HCT116 (cell line): ENCODE measurements around the gene NCAPH2. TPM values are rescaled to one million over a fixed set of nuclear protein-coding genes. Genes with fewer than 3 reads are reported as not detected.

ENCODE experiments used
- ATAC-seq: fragments of 200-7000 bp; cut with Tn5 transposase; 2 replicates; pipeline ENCODE4 v1.9.1; 2020; ENCODE audit warnings: mild to moderate bottlenecking, moderate library complexity
- BruUV-seq: library from RNA; stranded (reverse); fragments of 400-500 nt; replicated peaks from 2 replicates; lab custom pipeline; 2021; lab: Mats Ljungman, UMichigan
- CTCF ChIA-PET: fragments of 300-600 bp; sonication (Branson Sonifier 250); formaldehyde crosslinking; loops from one replicate; lab custom pipeline; 2021; ENCODE audit warnings: antibody characterized with exemption; lab: Charles Lee
- POLR2A ChIA-PET: fragments of 300-600, 350-600 bp; sonication (Branson Sonifier 250); formaldehyde crosslinking; loops from one replicate; lab custom pipeline; 2021; ENCODE audit warnings: antibody characterized with exemption; lab: Charles Lee
- RAD21 ChIA-PET, 2 experiments: fragments of 300-600 bp; sonication (Branson Sonifier 250); formaldehyde crosslinking; loops; one replicate each; lab custom pipeline; 2023; ENCODE audit warnings: low total read pairs in 2 of 2; ENCODE audit not compliant: uncharacterized antibody in 2 of 2, unreplicated experiment in 2 of 2, low non-redundant PET in 1 of 2; lab: Charles Lee
- DNase-seq: peaks from one replicate; pipeline ENCODE4 v3.0.0-alpha.2; 2010; ENCODE audit warnings: low read depth, low spot score
- H2AFZ ChIP-seq: fragments of 200-600 bp; shearing (Covaris generic), sonication (generic); 2 replicates; pipeline ENCODE4 v1.6.1; 2017; ENCODE audit warnings: low read depth, mixed run types, mixed read lengths, antibody characterized with exemption, low read length; ENCODE audit not compliant: poor library complexity, severe bottlenecking
- H3K27ac ChIP-seq: 2 replicates; pipeline ENCODE4 v1.5.1; 2012; ENCODE audit warnings: low read depth, low read length
- H3K27me3 ChIP-seq: fragments of 200-600 bp; sonication (generic); 2 replicates; pipeline ENCODE4 v1.6.1; 2016; ENCODE audit warnings: mixed run types, low read length, mixed read lengths; ENCODE audit not compliant: insufficient read depth
- H3K36me3 ChIP-seq, 2 experiments: fragments of 200-500 bp in 1 of 2; fragments of 200-600 bp in 1 of 2; sonication (Bioruptor generic) in 1 of 2; sonication (generic) in 1 of 2; 2 replicates each; pipeline versions ENCODE4 v1.5.1 to v1.6.1; 2014 to 2016; ENCODE audit warnings: low read length in 2 of 2, inconsistent platforms in 1 of 2, mixed read lengths in 1 of 2, mixed run types in 1 of 2; ENCODE audit not compliant: insufficient read depth in 2 of 2, control insufficient read depth in 1 of 2
- H3K4me1 ChIP-seq, 2 experiments: fragments of 200-600 bp in 1 of 2; sonication (generic) in 1 of 2; 2 replicates each; pipeline versions ENCODE4 v1.5.1 to v1.6.1; 2012 to 2017; ENCODE audit warnings: low read length in 2 of 2, inconsistent platforms in 1 of 2, mild to moderate bottlenecking in 1 of 2, mixed read lengths in 1 of 2, mixed run types in 1 of 2, moderate library complexity in 1 of 2; ENCODE audit not compliant: insufficient read depth in 2 of 2, control insufficient read depth in 1 of 2
- H3K4me2 ChIP-seq: fragments of 200-600 bp; sonication (generic); 2 replicates; pipeline ENCODE4 v1.6.1; 2017; ENCODE audit warnings: mixed run types, low read length, mixed read lengths
- H3K4me3 ChIP-seq, 2 experiments: fragments of 200-600 bp in 1 of 2; sonication (generic) in 1 of 2; replicated peaks in 1 of 2; 2 replicates each; pipeline ENCODE4 v1.5.1; 2011 to 2016; ENCODE audit warnings: low read length in 2 of 2, control low read depth in 1 of 2, low read depth in 1 of 2, mild to moderate bottlenecking in 1 of 2, mixed read lengths in 1 of 2, mixed run types in 1 of 2
- H3K79me2 ChIP-seq: fragments of 200-600 bp; sonication (generic); 2 replicates; pipeline ENCODE4 v1.6.1; 2017; ENCODE audit warnings: mild to moderate bottlenecking, mixed run types, low read length, moderate library complexity, mixed read lengths; ENCODE audit not compliant: insufficient read depth
- H3K9ac ChIP-seq: fragments of 200-600 bp; sonication (generic); 2 replicates; pipeline ENCODE4 v1.6.1; 2016; ENCODE audit warnings: low read length, mixed read lengths
- H3K9me2 ChIP-seq: fragments of 200-600 bp; sonication (generic), shearing (Covaris generic); 2 replicates; pipeline ENCODE4 v1.6.1; 2017; ENCODE audit warnings: mixed run types, mild to moderate bottlenecking, moderate library complexity; ENCODE audit not compliant: insufficient read depth
- H3K9me3 ChIP-seq, 2 experiments: fragments of 200-500 bp in 1 of 2; fragments of 200-600 bp in 1 of 2; sonication (Bioruptor generic) in 1 of 2; sonication (generic) in 1 of 2; 2 replicates each; pipeline ENCODE4 v1.6.1; 2014 to 2017; ENCODE audit warnings: low read length in 2 of 2, mixed read lengths in 2 of 2, inconsistent platforms in 1 of 2, low read depth in 1 of 2, mild to moderate bottlenecking in 1 of 2, mixed run types in 1 of 2, moderate library complexity in 1 of 2; ENCODE audit not compliant: control insufficient read depth in 1 of 2, insufficient read depth in 1 of 2
- H4K20me1 ChIP-seq: fragments of 200-600 bp; sonication (generic), shearing (Covaris generic); 2 replicates; pipeline ENCODE4 v1.6.1; 2017; ENCODE audit warnings: mixed run types, mild to moderate bottlenecking, moderate library complexity; ENCODE audit not compliant: insufficient read depth
- CEBPB ChIP-seq: IDR thresholded peaks from 2 replicates; pipeline ENCODE4 v1.6.1; 2012; ENCODE audit warnings: low read depth
- EZH2 ChIP-seq: fragments of 200-600 bp; sonication (generic); IDR thresholded peaks from 2 replicates; pipeline ENCODE4 v1.6.1; 2017; ENCODE audit warnings: antibody characterized with exemption, mixed run types
- POLR2AphosphoS5 ChIP-seq: IDR thresholded peaks from 2 replicates; pipeline ENCODE4 v1.6.1; 2011; ENCODE audit warnings: mild to moderate bottlenecking, low read depth, low read length, moderate library complexity
- SP1 ChIP-seq: IDR thresholded peaks from 2 replicates; pipeline ENCODE4 v1.6.1; 2012; ENCODE audit warnings: low read depth
- TCF7L2 ChIP-seq: IDR thresholded peaks from 2 replicates; pipeline ENCODE4 v1.7.0; 2011; ENCODE audit warnings: borderline replicate concordance, inconsistent platforms; ENCODE audit not compliant: insufficient read depth, insufficient read length; ENCODE audit errors: extremely low read depth
- ZFX ChIP-seq: fragments of 450-650 bp; IDR thresholded peaks from 2 replicates; pipeline ENCODE4 v1.6.1; 2017
- ZNF274 ChIP-seq: fragments of 200-500 bp; sonication (Bioruptor generic); IDR thresholded peaks from 2 replicates; pipeline ENCODE4 v1.6.1; 2014; ENCODE audit warnings: mild to moderate bottlenecking, low read depth, low read length, inconsistent platforms
- intact Hi-C: fragments of 100-400 bp; cut with micrococcal nuclease; formaldehyde crosslinking; loops from 2 replicates; pipeline ENCODE4 v1.10.0; 2022
- total RNA-seq: library from RNA; stranded (reverse); gene quantifications from one replicate; pipeline ENCODE4 v1.2.1, GENCODE V29; 2021; ENCODE audit not compliant: unreplicated experiment
- TF ChIP-seq, protein P1 (sequence below): IDR thresholded peaks from 2 replicates; pipeline ENCODE4 v1.6.1; 2011; ENCODE audit warnings: mild to moderate bottlenecking, low read length, moderate library complexity; ENCODE audit not compliant: insufficient replicate concordance; ENCODE audit errors: extremely low read depth

NCAPH2 gene
- total RNA-seq, 1 experiment from 2014 or later: 99.1 TPM

GRCh38 chr22:50481045-50481439 is 27.0 kb upstream of the NCAPH2 start:
- H3K4me2 ChIP-seq: peak overlapping the region; percentile 94
- DNase-seq: no peak
- ChIA-PET POLR2A (no interaction called here), CTCF (no interaction called here)
- H3K27ac ChIP-seq: peak overlapping the region; percentile 35; the same call in 1 of the 2 replicates
- no TSS peak for BruUV-seq
- no peaks in the 10 kb centered on the region for H3K9me3 ChIP-seq
- no peak overlapping the region for H2AFZ ChIP-seq
- no peaks in the 10 kb centered on the region for H3K36me3 ChIP-seq
- H3K79me2 ChIP-seq: no peaks in the 10 kb centered on the region
- peaks cover 8 to 32% of the 10 kb centered on the region in 2 experiments; a peak in 3 of 4 replicates for H3K4me1 ChIP-seq
- no peaks in the 10 kb centered on the region for H4K20me1 ChIP-seq
- intact Hi-C loops: no loop called here
- H3K9ac ChIP-seq: no peak overlapping the region
- peak overlapping the region; percentile 71 to 76 for H3K4me3 ChIP-seq
- TF ChIP-seq, protein P1, sequence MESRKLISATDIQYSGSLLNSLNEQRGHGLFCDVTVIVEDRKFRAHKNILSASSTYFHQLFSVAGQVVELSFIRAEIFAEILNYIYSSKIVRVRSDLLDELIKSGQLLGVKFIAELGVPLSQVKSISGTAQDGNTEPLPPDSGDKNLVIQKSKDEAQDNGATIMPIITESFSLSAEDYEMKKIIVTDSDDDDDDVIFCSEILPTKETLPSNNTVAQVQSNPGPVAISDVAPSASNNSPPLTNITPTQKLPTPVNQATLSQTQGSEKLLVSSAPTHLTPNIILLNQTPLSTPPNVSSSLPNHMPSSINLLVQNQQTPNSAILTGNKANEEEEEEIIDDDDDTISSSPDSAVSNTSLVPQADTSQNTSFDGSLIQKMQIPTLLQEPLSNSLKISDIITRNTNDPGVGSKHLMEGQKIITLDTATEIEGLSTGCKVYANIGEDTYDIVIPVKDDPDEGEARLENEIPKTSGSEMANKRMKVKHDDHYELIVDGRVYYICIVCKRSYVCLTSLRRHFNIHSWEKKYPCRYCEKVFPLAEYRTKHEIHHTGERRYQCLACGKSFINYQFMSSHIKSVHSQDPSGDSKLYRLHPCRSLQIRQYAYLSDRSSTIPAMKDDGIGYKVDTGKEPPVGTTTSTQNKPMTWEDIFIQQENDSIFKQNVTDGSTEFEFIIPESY: no peak
- no peak for TF ChIP-seq EZH2
- no peak for TF ChIP-seq SP1
- TF ChIP-seq ZFX: no peak
- TF ChIP-seq TCF7L2: no peak
- no peak for TF ChIP-seq CEBPB
- TF ChIP-seq, all 23 proteins: peak for 0
- RAD21 ChIA-PET: no interaction called here
- Histone ChIP-seq H3K9me2 (no peaks in the 10 kb centered on the region), H3K27me3 (no peaks in the 10 kb centered on the region)
- no peak for ATAC-seq

GRCh38 chr22:50481440-50482106 is 26.5 kb upstream of the NCAPH2 start, which contains the start of gene ADM2:
ADM2 (plus strand) TSS chr22:50481543; CDS start chr22:50481848, 305 bp downstream.
- POLR2A ChIA-PET: no interaction called here
- RAD21 ChIA-PET: no interaction called here
- no peaks in the 10 kb centered on the region for H4K20me1 ChIP-seq
- CTCF ChIA-PET: no interaction called here
- H3K4me1 ChIP-seq: peaks cover 8 to 32% of the 10 kb centered on the region in 2 experiments; a peak in 3 of 4 replicates
- BruUV-seq: no TSS peak
- H2AFZ ChIP-seq: no peak within 1 kb of the TSS
- peak within 1 kb of the TSS; percentile 94 for H3K4me2 ChIP-seq
- peak within 1 kb of the TSS; percentile 65 for H3K9ac ChIP-seq
- intact Hi-C loops: no loop called here
- no peaks in the 10 kb centered on the region for H3K36me3 ChIP-seq
- peak within 1 kb of the TSS; percentile 71 to 76 for H3K4me3 ChIP-seq
- H3K9me3 ChIP-seq: no peaks in the 10 kb centered on the region
- no peaks in the 10 kb centered on the region for H3K79me2 ChIP-seq
- peak; percentile 84 for ATAC-seq
- no peaks in the 10 kb centered on the region for H3K27me3 ChIP-seq
- peak; percentile 27; the same call in 1 of the 2 replicates for TF ChIP-seq ZFX
- no peak for TF ChIP-seq ZNF274
- TF ChIP-seq POLR2AphosphoS5: peak; percentile 44; the same call in 1 of the 2 replicates
- H3K9me2 ChIP-seq: no peaks in the 10 kb centered on the region
- DNase-seq: no peak
- peak within 1 kb of the TSS; percentile 56; the same call in 1 of the 2 replicates for H3K27ac ChIP-seq
